HG02840 (cell line): ENCODE results near the gene CASR.

Source experiments
- ATAC-seq: cut with Tn5 transposase; IDR thresholded peaks from one replicate; pipeline ENCODE4 v1.9.1; 2021; ENCODE audit warnings: mild to moderate bottlenecking, moderate library complexity, moderate number of reproducible peaks; ENCODE audit not compliant: unreplicated experiment, low FRiP score

Gene CASR

GRCh38 chr3:122299215-122299614 lies 115.7 kb downstream of the CASR start:
- ATAC-seq = no peak

DNA sequence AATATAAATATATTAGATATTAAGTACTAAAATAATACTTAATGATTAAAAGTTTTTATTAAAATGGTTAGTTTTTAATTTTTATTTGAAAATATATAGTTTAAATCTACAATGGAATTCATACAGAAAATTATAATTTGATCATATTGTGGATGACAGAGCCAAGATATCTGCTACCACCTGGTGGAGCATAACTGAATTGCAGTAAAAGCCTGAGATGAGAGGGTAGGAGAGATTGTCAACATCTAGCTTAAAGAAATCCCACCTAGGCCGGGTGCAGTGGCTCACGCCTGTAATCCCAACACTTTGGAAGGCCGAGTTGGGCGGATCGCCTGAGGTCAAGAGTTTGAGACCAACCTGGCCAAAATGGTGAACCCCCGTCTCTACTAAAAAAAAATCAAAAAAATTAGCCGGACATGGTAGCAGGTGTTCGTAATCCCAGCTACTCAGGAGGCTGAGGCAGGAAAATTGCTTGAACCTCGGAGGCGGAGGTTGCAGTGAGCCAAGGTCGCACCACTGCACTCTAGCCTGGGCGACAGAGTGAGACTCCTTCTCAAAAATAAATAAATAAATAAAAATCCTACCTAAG lies 116.5 kb downstream of the CASR start:
- no peak for ATAC-seq

DNA sequence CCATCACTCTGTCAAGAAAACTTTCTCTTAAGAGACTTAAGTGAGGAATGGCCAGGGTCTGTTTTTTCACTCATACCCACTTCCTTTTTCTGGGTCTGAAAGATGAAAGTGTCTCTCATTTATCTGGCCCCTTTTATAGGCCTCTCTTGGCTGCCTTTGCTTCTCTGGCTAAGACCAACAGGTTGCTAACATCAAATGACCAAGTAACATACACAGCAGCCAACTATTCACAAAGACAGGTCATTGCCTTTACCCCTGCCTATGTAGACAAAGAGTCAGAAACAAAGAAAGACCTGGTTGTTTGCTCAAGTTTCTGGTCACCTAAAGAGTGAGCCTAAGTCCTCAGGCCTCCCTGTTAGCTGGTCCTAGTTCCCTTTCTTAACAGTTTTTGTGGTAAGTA lies 117.6 kb downstream of the CASR start:
- no peak for ATAC-seq

GRCh38 chr3:122305818-122306621 lies 122.6 kb downstream of the CASR start:
- no peak for ATAC-seq

DNA sequence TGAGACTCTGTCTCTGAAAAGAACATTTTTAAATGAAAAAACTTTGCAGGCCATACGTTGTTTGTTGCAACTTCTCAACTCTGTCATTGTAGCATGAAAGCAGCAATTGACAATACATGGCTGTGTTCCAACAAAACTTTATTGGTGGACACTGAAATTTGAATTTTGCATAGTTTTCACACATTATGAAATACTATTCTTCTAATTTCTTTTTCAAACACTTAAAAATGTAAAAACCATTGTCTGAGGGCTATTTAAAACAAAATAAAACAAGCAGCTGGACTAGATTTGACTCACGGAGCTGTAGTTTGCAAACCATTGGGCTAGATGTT lies 123.1 kb downstream of the CASR start:
- ATAC-seq = no peak

- ATAC-seq = no peak
Observed at GRCh38 chr3:122307094-122307687, 123.7 kb downstream of the CASR start.

GRCh38 chr3:122307976-122308375 lies 124.5 kb downstream of the CASR start:
- no peak for ATAC-seq

- ATAC-seq = no peak
Observed at GRCh38 chr3:122310361-122310760, 126.9 kb downstream of the CASR start.

DNA sequence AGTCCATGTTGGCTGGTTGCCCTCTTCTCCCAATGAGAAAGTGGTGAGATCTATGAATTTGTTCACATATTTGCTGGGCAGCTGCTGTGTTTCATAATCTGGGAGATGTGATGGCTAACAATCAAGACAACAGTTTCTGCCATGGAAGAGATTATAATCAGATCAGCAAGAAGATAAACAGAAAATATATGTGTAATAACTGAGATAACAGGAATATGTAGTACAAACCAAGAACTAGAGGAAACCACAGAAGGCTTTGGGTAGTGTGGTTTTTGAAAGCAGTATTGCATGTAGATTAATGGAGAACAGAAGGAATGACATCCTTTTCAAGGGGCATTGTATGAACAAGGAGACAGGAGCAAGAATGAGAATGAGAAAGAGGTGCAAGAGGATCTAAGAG lies 129.4 kb downstream of the CASR start:
- no peak for ATAC-seq

DNA sequence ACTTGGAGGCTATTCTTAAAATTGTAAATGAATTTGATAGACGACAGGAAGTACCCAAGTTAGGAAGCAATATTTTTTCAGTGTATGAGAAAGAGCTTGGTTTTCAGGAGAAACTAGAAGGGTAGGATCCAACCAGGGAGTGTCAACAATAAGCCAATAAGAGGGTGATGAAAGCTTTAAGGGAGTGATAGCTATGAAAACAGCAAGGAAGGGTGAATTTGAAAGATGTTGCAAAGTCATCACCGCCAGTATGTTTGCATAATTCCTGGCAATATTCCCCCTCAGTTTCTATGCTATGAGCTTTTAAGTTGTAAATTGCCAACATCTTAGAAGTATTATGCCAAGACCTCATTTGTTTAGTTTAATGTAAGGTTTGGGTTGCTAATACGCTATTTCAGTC lies 129.8 kb downstream of the CASR start:
- no peak for ATAC-seq

- no peak for ATAC-seq
Observed at GRCh38 chr3:122314228-122314876, 130.9 kb downstream of the CASR start.

- no peak for ATAC-seq
Observed at GRCh38 chr3:122315619-122316018, 132.2 kb downstream of the CASR start.

- ATAC-seq = no peak
Observed at GRCh38 chr3:122316368-122316767, 132.9 kb downstream of the CASR start.

- ATAC-seq = no peak
Observed at GRCh38 chr3:122318620-122319019, 135.2 kb downstream of the CASR start.

- ATAC-seq = no peak
Observed at GRCh38 chr3:122322095-122323075, 138.9 kb downstream of the CASR start.

DNA sequence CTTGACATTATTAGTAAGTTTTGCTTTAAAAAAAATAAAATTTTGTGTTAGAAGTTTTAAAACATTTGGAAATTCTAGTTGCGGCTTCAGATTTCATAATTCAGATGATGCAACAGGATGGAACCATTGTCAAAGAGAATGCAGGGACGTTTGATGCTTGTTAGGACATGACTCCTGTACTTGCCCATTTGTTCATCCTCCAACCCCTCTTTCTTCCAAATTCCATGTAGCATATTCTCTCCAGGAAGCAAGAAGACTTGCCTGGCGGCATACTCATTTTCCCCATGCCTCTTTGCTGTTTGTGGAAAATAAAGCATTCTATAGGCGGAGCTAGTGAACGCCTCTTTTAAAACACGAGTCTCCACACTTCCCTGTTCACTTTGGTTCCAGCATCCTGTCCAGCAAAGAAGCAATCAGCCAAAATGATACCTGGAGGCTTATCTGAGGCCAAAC lies 141.4 kb downstream of the CASR start, which contains the start of gene CSTA:
Gene CSTA, plus strand, starts transcription at position 378 of the 453 bp plus-strand sequence. Its CDS starts 45 bp downstream, at position 423.
- no peak for ATAC-seq

GRCh38 chr3:122325769-122326168 lies 142.3 kb downstream of the CASR start:
- ATAC-seq = no peak

- no peak for ATAC-seq
Observed at GRCh38 chr3:122331886-122332285, 148.4 kb downstream of the CASR start.

DNA sequence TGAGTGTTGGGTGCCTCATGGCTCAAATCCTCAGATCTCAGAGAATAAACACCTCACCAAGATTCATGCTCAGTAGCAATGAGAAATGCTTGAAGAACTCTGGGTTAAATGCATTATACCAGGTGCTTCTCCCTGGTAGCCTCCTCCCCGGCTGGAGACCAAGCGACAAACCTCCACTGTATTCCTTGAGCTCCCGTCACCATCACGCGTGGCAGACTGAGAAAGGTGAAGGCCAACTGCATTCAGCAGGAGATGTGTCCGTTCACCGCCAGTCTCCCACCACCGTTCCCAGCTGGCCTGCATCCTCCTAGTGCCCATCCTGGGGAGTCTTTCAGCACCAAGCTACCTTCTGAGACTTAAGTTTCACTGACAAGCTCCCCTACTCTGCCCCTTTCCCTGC lies 149.1 kb downstream of the CASR start:
- no peak for ATAC-seq
